Hepatocyte (in vitro differentiated cells): ENCODE measurements around the gene SBNO2. TPM values are rescaled to one million over a fixed set of nuclear protein-coding genes. Genes with fewer than 3 reads are reported as not detected.
"Not testable (repeated sequence)": the region's sequence is repeated elsewhere in the genome, so short reads cannot be mapped to it uniquely, and the experiment has no call there.

ENCODE experiments used
- DNase-seq: peaks from one replicate; pipeline ENCODE4 v3.0.0-alpha.2; 2016; ENCODE audit warnings: low spot score
- H2AFZ ChIP-seq: fragments of 200-600 bp; sonication (generic); 2 replicates; pipeline ENCODE4 v1.6.0; 2016; ENCODE audit warnings: antibody characterized with exemption, mild to moderate bottlenecking
- H3K27ac ChIP-seq: fragments of 200-600 bp; sonication (generic); 2 replicates; pipeline ENCODE4 v1.5.1; 2016; ENCODE audit warnings: mild to moderate bottlenecking
- H3K27me3 ChIP-seq: fragments of 200-600 bp; sonication (generic); 2 replicates; pipeline ENCODE4 v1.6.1; 2016
- H3K36me3 ChIP-seq: fragments of 200-600 bp; sonication (generic); replicated peaks from 2 replicates; pipeline ENCODE4 v1.5.1; 2016; ENCODE audit warnings: low read depth; ENCODE audit not compliant: insufficient read depth
- H3K4me1 ChIP-seq: fragments of 200-600 bp; sonication (generic); 2 replicates; pipeline ENCODE4 v1.5.1; 2016; ENCODE audit warnings: mild to moderate bottlenecking, moderate library complexity; ENCODE audit not compliant: insufficient read depth
- H3K4me2 ChIP-seq: fragments of 200-600 bp; sonication (generic); 2 replicates; pipeline ENCODE4 v1.6.0; 2016
- H3K4me3 ChIP-seq: fragments of 200-600 bp; sonication (generic); 2 replicates; pipeline ENCODE4 v1.5.1; 2016; ENCODE audit warnings: mild to moderate bottlenecking
- H3K79me2 ChIP-seq: fragments of 200-600 bp; sonication (generic); 2 replicates; pipeline ENCODE4 v1.6.0; 2017; ENCODE audit warnings: mild to moderate bottlenecking
- H3K9me2 ChIP-seq: fragments of 200-600 bp; sonication (generic); replicated peaks from 2 replicates; pipeline ENCODE4 v1.6.0; 2017; ENCODE audit warnings: mild to moderate bottlenecking; ENCODE audit not compliant: insufficient read depth
- H3K9me3 ChIP-seq: fragments of 200-600 bp; sonication (generic); 2 replicates; pipeline ENCODE4 v1.5.1; 2016; ENCODE audit warnings: low read depth, mild to moderate bottlenecking
- H4K20me1 ChIP-seq: fragments of 200-600 bp; sonication (generic); 2 replicates; pipeline ENCODE4 v1.6.0; 2016; ENCODE audit warnings: mild to moderate bottlenecking; ENCODE audit not compliant: insufficient read depth, poor library complexity, severe bottlenecking
- CTCF ChIP-seq: fragments of 200-600 bp; sonication (generic); IDR thresholded peaks from 2 replicates; pipeline ENCODE4 v1.5.1; 2016; ENCODE audit warnings: antibody characterized with exemption, mild to moderate bottlenecking; ENCODE audit not compliant: poor library complexity
- EZH2 ChIP-seq: fragments of 200-600 bp; sonication (generic); IDR thresholded peaks from 2 replicates; pipeline ENCODE4 v1.6.1; 2016; ENCODE audit warnings: antibody characterized with exemption, mild to moderate bottlenecking, borderline replicate concordance
- EZH2phosphoT487 ChIP-seq: fragments of 200-600 bp; sonication (generic); IDR thresholded peaks from one replicate; pipeline ENCODE4 v1.6.1; 2018; ENCODE audit warnings: antibody characterized with exemption, mild to moderate bottlenecking, low read depth, moderate library complexity; ENCODE audit not compliant: unreplicated experiment, severe bottlenecking
- WGBS: methylation state at CpG from one replicate; pipeline ENCODE4 v1.1.6; 2016; ENCODE audit warnings: low lambda C conversion rate; ENCODE audit errors: missing lambda C conversion rate; 5-methylcytosine and 5-hydroxymethylcytosine counted together
- polyA plus RNA-seq: library from polyadenylated mRNA; unstranded; fragments of >200 nt; fragmentation: Nextera tagmentation; extraction: Ambion mirVana; gene quantifications from 2 replicates; pipeline ENCODE4 v1.2.1, GENCODE V29; 2016
- total RNA-seq: library from RNA; depleted of rRNA; stranded (reverse); fragments of >200 nt; gene quantifications from 2 replicates; pipeline ENCODE4 v1.2.3, GENCODE V29; 2014

The SBNO2 gene
- total and polyA plus RNA-seq, 2 experiments from 2014 or later: 12.7 to 15.6 TPM

DNA sequence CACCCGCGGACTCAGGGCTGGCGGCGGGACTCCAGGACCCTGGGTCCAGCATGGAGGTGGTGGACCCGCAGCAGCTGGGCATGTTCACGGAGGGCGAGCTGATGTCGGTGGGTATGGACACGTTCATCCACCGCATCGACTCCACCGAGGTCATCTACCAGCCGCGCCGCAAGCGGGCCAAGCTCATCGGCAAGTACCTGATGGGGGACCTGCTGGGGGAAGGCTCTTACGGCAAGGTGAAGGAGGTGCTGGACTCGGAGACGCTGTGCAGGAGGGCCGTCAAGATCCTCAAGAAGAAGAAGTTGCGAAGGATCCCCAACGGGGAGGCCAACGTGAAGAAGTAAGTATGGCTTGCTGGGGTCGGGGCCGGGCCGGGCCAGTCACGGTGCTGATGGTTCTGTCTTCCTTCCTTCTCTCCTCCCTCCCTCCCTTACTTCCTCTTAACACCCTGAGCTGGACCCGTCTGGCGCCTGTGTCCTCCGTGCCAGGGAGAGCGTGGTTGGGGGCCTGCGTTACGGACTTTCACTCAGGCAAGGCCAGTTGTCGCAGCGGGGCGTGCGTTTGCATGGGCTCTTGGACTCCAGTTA lies 32.9 kb upstream of the SBNO2 start:
- no peak overlapping the region for H2AFZ ChIP-seq
- H3K27ac ChIP-seq: peak overlapping the region; percentile 80
- TF ChIP-seq EZH2 (no peak), CTCF (no peak), EZH2phosphoT487 (no peak)
- peak overlapping the region; percentile 91 for H3K4me2 ChIP-seq
- H3K36me3 ChIP-seq: no peaks in the 10 kb centered on the region
- H3K4me1 ChIP-seq: peaks cover 23% of the 10 kb centered on the region
- 4% methylated on average over 36 of the region's 38 CpGs for WGBS
- H3K9me3 ChIP-seq: no peaks in the 10 kb centered on the region
- H4K20me1 ChIP-seq: peaks cover 50% of the 10 kb centered on the region
- peak; percentile 29 for DNase-seq
- no peaks in the 10 kb centered on the region for H3K27me3 ChIP-seq
- no peaks in the 10 kb centered on the region for H3K9me2 ChIP-seq
- peaks cover 57% of the 10 kb centered on the region for H3K79me2 ChIP-seq
- peak overlapping the region; percentile 87 for H3K4me3 ChIP-seq

GRCh38 chr19:1206150-1206863 lies 32.2 kb upstream of the SBNO2 start:
- Histone ChIP-seq H3K27ac (peak overlapping the region; percentile 80), H3K79me2 (peaks cover 51% of the 10 kb centered on the region), H3K9me3 (no peaks in the 10 kb centered on the region), H3K27me3 (no peaks in the 10 kb centered on the region), H2AFZ (no peak overlapping the region), H3K4me2 (peak overlapping the region; percentile 91), H3K4me1 (peaks cover 23% of the 10 kb centered on the region), H3K4me3 (peak overlapping the region; percentile 87), H3K36me3 (no peaks in the 10 kb centered on the region), H4K20me1 (peaks cover 45% of the 10 kb centered on the region), H3K9me2 (no peaks in the 10 kb centered on the region)
- no peak for TF ChIP-seq EZH2phosphoT487
- TF ChIP-seq CTCF: no peak
- no peak for TF ChIP-seq EZH2
- DNase-seq: peak; percentile 31
- WGBS: 3% methylated on average over 40 of the region's 78 CpGs

GRCh38 chr19:1205114-1206099 lies 31.3 kb upstream of the SBNO2 start, which contains the start of gene STK11:
Gene STK11 (plus strand): TSS chr19:1205778. CDS start chr19:1206914, 1,136 bp downstream.
- DNase-seq: peak; percentile 99
- Histone ChIP-seq H3K27me3 (no peaks in the 10 kb centered on the region), H4K20me1 (peaks cover 42% of the 10 kb centered on the region), H2AFZ (peak within 1 kb of the TSS; percentile 16), H3K36me3 (no peaks in the 10 kb centered on the region), H3K27ac (peak within 1 kb of the TSS; percentile 87), H3K4me2 (peak within 1 kb of the TSS; percentile 91), H3K9me3 (no peaks in the 10 kb centered on the region), H3K9me2 (no peaks in the 10 kb centered on the region), H3K4me1 (peaks cover 23% of the 10 kb centered on the region), H3K4me3 (peak within 1 kb of the TSS; percentile 87), H3K79me2 (peaks cover 42% of the 10 kb centered on the region)
- WGBS: 13% methylated on average over 24 of the region's 114 CpGs
- TF ChIP-seq CTCF (no peak), EZH2 (no peak), EZH2phosphoT487 (no peak)

DNA sequence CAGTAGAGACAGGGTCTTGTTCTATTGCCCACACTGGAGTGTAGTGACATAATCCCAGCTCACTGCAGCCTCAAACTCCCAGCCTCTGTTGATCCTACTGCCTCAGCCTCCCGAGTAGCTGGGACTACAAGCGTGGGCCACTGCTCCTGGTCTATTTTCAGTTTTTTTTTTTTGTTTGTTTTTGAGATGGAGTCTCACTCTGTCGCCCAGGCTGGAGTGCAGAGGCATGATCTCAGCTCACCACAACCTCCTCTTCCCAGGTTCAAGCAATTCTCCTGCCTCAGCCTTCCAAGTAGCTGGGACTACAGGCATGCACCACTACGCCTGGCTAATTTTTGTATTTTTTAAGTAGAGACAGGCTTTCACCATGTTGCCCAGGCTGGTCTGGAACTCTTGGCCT lies 26.5 kb upstream of the SBNO2 start:
- not testable (repeated sequence) for H3K27ac ChIP-seq, H3K79me2 ChIP-seq
- 93% methylated on average over 4 of the region's 4 CpGs for WGBS

More for the DNA sequence above, 26.5 kb upstream of the SBNO2 start:
- not testable (repeated sequence) for H4K20me1 ChIP-seq, H3K4me2 ChIP-seq, H3K4me1 ChIP-seq, H3K27me3 ChIP-seq, H2AFZ ChIP-seq, H3K9me2 ChIP-seq, H3K9me3 ChIP-seq, DNase-seq, H3K4me3 ChIP-seq, H3K36me3 ChIP-seq
